K562 (cell line): ENCODE results near the gene AGPAT2. TPM values are rescaled to one million over a fixed set of nuclear protein-coding genes. Genes with fewer than 3 reads are reported as not detected.

Source experiments
- ADNP ChIP-seq: fragments of 200-800 bp; sonication (Bioruptor generic); IDR thresholded peaks from 2 replicates; pipeline ENCODE4 v1.6.1; 2016; ENCODE audit warnings: missing genetic modification characterization, missing compliant biosample characterization
- CREB3 ChIP-seq: fragments of 450-650 bp; conservative IDR thresholded peaks from 2 replicates; pipeline ENCODE4 v1.6.1; 2016; ENCODE audit warnings: missing genetic modification characterization, low read depth, mild to moderate bottlenecking, missing compliant biosample characterization, moderate library complexity
- DNMT1 ChIP-seq: fragments of 450-650 bp; IDR thresholded peaks from 2 replicates; pipeline ENCODE4 v1.6.1; 2016; ENCODE audit warnings: antibody characterized with exemption, mild to moderate bottlenecking
- NONO ChIP-seq, 2 experiments: fragments of 200-400 bp in 1 of 2; fragments of 450-650 bp in 1 of 2; formaldehyde crosslinking in 1 of 2; IDR thresholded peaks; 2 replicates each; pipeline ENCODE4 v1.6.1; 2017; ENCODE audit warnings: low read depth in 2 of 2, mild to moderate bottlenecking in 2 of 2, moderate library complexity in 2 of 2, low read length in 1 of 2
- PATZ1 ChIP-seq: fragments of 250-450 bp; sonication (Bioruptor Pico); IDR thresholded peaks from 2 replicates; pipeline ENCODE4 v1.5.0; 2020; ENCODE audit warnings: mild to moderate bottlenecking, borderline replicate concordance
- PML ChIP-seq: IDR thresholded peaks from 2 replicates; pipeline ENCODE4 v1.6.1; 2012; ENCODE audit warnings: low read length, inconsistent platforms
- SMARCA4 ChIP-seq: fragments of 450-650 bp; IDR thresholded peaks from 2 replicates; pipeline ENCODE4 v1.6.1; 2016
- SREBF1 ChIP-seq: fragments of 150-350 bp; IDR thresholded peaks from 2 replicates; pipeline ENCODE4 v1.6.1; 2014; ENCODE audit warnings: antibody characterized with exemption, low read depth, low read length, borderline replicate concordance
- SRF ChIP-seq, 2 experiments: fragments of 250-450, 450-650 bp in 1 of 2; sonication (Bioruptor Pico) in 1 of 2; sonication (generic) in 1 of 2; formaldehyde crosslinking; IDR thresholded peaks; 2 replicates each; pipeline versions ENCODE4 v1.5.0 to v1.5.1; 2020 to 2022; ENCODE audit warnings: mild to moderate bottlenecking in 1 of 2, missing genetic modification reagents in 1 of 2
- THRB ChIP-seq: fragments of 450-650 bp; formaldehyde crosslinking; conservative IDR thresholded peaks from 2 replicates; pipeline ENCODE4 v1.4.0; 2022; ENCODE audit warnings: mild to moderate bottlenecking, missing genetic modification characterization
- ZNF431 ChIP-seq: sonication (generic); formaldehyde crosslinking; IDR thresholded peaks from 2 replicates; pipeline ENCODE4 v1.8.0; 2022; ENCODE audit warnings: mild to moderate bottlenecking, missing genetic modification reagents
- ZNF551 ChIP-seq: fragments of 250-450 bp; sonication (Bioruptor Pico); IDR thresholded peaks from 2 replicates; pipeline ENCODE4 v1.5.0; 2021; ENCODE audit warnings: mild to moderate bottlenecking, moderate library complexity
- ZNF592 ChIP-seq: fragments of 450-650 bp; IDR thresholded peaks from 2 replicates; pipeline ENCODE4 v1.6.1; 2017; ENCODE audit warnings: antibody characterized with exemption, mild to moderate bottlenecking
- ZNF639 ChIP-seq, 2 experiments: fragments of 200-800 bp in 1 of 2; sonication (Bioruptor generic) in 1 of 2; sonication (generic) in 1 of 2; formaldehyde crosslinking in 1 of 2; IDR thresholded peaks in 1 of 2; conservative IDR thresholded peaks in 1 of 2; 2 replicates each; pipeline versions ENCODE4 v1.5.0 to v1.6.1; 2016 to 2020; ENCODE audit warnings: missing compliant biosample characterization in 1 of 2, missing genetic modification characterization in 1 of 2, missing genetic modification reagents in 1 of 2
- ZNF764 ChIP-seq: fragments of 250-450 bp; sonication (Bioruptor Pico); IDR thresholded peaks from 2 replicates; pipeline ENCODE4 v1.4.0; 2020; ENCODE audit warnings: low read depth, mild to moderate bottlenecking, moderate library complexity
- polyA plus RNA-seq, 8 experiments: library from polyadenylated mRNA; depleted of rRNA in 4 of 8; stranded (reverse) in 5 of 8; unstranded in 3 of 8; fragments of >200 nt; fragmentation: Nextera tagmentation in 2 of 8; fragmentation: Illumina TruSeq in 1 of 8; extraction: Ambion mirVana in 2 of 8; extraction: Trizol in 1 of 8; gene quantifications; 2 replicates each; pipeline versions ENCODE4 v1.2.1 to v1.2.3, GENCODE V29; 2011 to 2014; ENCODE audit warnings: inconsistent platforms in 1 of 8, missing spikeins in 1 of 8
- total RNA-seq, 7 experiments: library from RNA; depleted of rRNA in 6 of 7; stranded (reverse); fragments of >200 nt in 6 of 7; fragmentation: Illumina TruSeq in 2 of 7; extraction: Trizol in 2 of 7; gene quantifications; 2 replicates each; pipeline versions ENCODE4 v1.2.1 to v1.2.3, GENCODE V29; 2011 to 2021; ENCODE audit warnings: low replicate concordance in 1 of 7

AGPAT2 gene
- total and polyA plus RNA-seq, 9 of the 15 experiments (the other 6 are each of a cell fraction or from before 2014, with no cell fraction given) = 0.13 to 54.5 (median 23.9) TPM

GRCh38 chr9:136673088-136673974 is 13.9 kb downstream of the AGPAT2 start (continued):
- no peak for TF ChIP-seq ZNF639 (CRISPR knock-in tag; conservative IDR thresholded peaks at IDR 0.05 in 1 of 2, IDR thresholded peaks at IDR 0.05 in 1 of 2)
- TF ChIP-seq NONO (IDR thresholded peaks at IDR 0.05; ENCODE audit: low read depth in 2 of 2, low read length in 1 of 2) = 0 out of 4 replicates have a peak, but pooled peaks of 1 of the 2 experiments have one; percentile 15
- peak; percentile 87 for TF ChIP-seq THRB (CRISPR knock-in tag)
- TF ChIP-seq SREBF1 = no peak
- TF ChIP-seq PATZ1 (CRISPR knock-in tag) = peak; percentile 71
- TF ChIP-seq CREB3 (tag) = no peak
- TF ChIP-seq SRF (CRISPR knock-in tag; IDR thresholded peaks at IDR 0.05) = peak in 1 of 2 experiments; percentile 26; a peak in 1 of 4 replicates
- no peak for TF ChIP-seq ZNF551 (CRISPR knock-in tag)
- TF ChIP-seq PML = no peak; the same call in 1 of the 2 replicates
- peak; percentile 42; the same call in 1 of the 2 replicates for TF ChIP-seq ZNF764 (CRISPR knock-in tag)
- TF ChIP-seq DNMT1 = no peak
- no peak for TF ChIP-seq ADNP (tag)
- 0 out of 2 replicates have a peak, but pooled peaks have one; percentile 28 for TF ChIP-seq ZNF431 (CRISPR knock-in tag)
- no peak for TF ChIP-seq SMARCA4
- no peak for TF ChIP-seq ZNF592
